ENCODE measurements around the gene FRMPD4.

Gene FRMPD4

GRCh38 chrX:12685541-12685940, 547.3 kb downstream of the FRMPD4 start:
- no peak for DNase-seq

- DNase-seq = no peak
Measured at GRCh38 chrX:12686331-12686730, 548.1 kb downstream of the FRMPD4 start.

DNA sequence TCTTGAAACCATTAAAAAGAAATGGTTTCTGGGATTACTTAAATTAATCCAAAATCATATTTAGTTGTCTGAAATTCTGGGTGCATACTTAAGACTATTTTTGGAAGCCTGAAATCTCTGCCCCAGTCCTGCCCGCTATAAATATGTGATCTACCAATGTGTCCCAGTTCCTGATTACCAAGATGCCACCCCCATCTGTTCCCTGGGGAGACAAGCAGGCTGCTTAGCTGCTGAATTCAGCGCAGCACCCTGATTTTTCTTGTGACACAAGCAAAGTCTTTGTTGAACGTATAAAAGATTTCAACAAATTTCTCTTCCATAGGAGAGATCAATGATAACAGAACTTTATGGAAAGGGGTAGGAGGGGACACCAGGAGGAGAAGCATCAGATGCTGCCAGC, 552.4 kb downstream of the FRMPD4 start:
- no peak for DNase-seq

DNA sequence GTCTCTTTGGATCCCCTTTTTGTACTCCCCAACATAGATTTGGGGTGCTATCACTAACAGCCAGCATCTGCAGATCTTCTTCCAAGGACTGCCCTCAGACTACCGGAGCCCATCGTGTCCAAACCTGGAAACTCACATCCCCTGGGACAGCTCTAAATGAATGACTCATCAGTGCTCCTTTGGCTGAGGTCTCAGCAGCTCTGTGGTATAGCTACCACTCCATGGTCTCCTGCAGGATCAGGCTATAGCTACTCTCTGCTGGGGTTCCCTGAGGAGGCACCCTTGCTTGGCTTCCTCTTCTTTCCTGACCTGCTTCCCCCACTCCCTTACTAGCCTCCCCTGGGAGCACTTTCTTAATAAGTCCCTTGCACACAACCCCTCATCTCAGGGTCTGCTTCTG, 555.5 kb downstream of the FRMPD4 start:
- no peak for DNase-seq

DNA sequence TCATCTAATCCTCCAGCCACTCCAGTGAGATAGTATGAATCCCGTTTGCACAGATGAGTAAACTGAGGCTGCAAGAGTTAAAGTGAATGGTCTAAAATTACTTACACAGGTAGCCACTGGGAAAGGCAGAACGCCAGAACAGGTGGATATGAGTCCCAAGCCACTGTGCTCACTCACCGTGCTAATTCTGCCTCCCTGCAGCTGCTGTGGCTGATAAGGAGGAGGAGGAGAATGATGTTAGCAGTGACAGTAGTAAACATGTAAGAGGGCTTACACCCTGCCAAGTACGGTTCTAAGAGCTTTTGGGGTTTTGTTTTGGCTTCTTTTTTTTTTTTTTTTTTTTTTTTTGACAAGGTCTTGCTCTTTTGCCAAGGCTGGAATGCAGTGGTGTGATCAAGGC, 562.5 kb downstream of the FRMPD4 start:
- DNase-seq = no peak

- peak; percentile 53 for DNase-seq
Measured at GRCh38 chrX:12701628-12702027, 563.4 kb downstream of the FRMPD4 start.

DNA sequence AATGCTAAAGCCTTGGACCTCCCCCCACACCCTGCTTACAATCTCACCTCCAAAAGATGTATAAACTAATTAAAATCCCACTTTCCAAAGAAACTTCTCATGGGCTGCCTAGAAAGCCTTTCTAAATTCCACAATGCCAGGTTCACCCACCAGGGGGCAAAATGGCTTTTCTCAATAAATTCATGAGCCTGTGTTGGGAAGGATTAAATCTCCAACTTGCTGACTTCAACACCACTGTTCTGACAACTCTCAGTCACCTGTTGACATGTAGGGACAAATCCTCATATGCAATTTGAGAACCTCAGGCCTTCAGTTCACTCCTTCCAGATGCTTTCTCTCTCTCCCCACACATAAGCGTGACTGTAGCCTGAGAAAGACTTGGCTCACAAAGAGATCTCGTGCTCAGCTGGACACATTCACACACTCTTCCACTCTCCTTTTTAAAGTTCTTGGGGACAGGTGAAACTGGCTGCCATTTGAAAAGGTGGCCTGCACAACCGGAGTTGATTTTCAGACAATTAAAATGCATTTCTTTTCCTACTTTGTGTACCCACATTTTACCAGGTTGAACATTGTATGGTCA, 564.3 kb downstream of the FRMPD4 start:
- no peak for DNase-seq

DNA sequence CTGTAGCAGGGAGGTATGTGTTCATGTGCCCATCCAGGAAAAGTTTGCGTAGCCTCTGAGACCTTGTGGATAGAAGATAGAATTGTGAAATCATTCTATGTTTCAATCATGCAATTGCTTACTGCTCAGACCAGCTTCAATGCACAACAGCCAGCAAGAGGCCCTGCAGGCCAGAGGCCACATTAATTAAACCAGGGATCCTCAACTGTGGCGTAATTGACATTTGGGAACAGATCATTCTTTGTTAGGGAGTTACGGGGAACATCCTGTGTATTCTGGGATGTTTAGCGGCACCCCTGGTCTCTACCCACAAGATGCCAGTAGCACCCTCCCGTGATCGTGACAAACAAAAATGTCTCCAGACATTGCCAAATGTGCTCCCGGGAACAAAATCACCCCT, 566.4 kb downstream of the FRMPD4 start:
- no peak for DNase-seq

DNA sequence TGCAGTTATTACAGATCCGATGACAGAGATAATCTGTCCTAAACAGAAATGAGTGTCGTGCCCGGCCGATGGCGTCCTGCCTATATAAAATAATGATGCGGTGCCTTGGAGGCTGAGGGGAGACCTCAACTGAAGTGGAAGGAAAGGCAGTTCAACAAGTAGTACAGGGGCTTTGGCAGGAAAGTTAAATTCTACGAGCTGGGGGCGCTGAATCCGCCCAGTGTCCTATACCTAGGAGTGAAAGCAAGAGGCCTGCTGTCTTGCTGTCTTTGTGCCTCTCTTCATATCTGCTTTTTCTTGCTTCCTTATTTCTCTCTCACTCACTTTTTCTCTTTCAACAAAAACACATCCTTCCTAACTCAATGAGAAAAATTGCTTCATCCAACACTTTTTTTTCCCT, 570.8 kb downstream of the FRMPD4 start:
- no peak for DNase-seq

DNA sequence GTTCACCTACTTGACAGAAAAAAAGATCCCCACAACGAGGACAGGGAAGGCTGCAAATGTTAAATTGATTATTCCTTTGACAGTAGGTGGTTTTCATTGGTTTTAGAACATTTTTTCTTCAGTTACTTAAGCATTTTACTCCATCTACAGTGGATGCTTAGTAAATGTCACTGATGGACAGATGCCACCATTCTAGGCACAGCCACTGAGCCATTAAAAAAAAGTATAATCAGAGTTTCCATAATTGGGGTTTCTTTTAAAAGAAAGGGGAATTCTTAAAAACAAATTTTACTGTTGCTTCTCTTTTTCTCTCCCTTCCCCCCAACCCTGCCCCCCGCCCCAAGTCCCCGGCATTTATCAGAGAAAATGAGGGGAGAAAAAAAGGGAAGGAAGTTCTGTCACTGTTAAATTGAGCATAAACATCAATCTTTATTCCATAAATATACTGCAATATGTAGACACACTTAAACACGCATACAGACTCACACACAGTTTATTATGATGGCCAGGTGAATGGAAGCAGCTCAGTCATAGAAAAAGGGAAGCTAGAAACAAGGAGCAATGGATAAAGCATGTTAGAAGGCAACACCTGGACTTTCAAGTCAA, 573.3 kb downstream of the FRMPD4 start:
- DNase-seq = no peak

- DNase-seq = no peak
Measured at GRCh38 chrX:12716574-12716973, 578.3 kb downstream of the FRMPD4 start.

GRCh38 chrX:12719837-12720236, 581.6 kb downstream of the FRMPD4 start:
- DNase-seq = no peak

- no peak for DNase-seq
Measured at GRCh38 chrX:12721042-12721441, 582.8 kb downstream of the FRMPD4 start.

DNA sequence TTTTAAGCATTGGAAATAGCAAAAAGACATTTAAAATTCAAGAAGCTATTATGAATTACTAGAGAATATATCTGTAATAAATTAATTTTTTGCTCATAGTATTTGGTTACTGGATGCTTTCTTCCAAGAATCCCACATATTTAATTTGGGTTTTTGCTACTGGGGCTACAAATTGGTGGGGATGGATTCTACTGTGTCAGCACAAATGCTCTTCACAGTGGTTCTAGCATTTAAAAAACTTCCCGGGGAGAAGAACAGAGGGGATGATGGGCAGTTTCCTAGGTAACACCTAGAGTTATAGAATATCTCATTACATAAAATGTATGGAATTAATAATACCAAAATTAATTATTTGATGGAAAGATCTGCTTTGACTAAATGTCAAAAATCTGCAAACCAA, 584.0 kb downstream of the FRMPD4 start:
- DNase-seq = no peak

DNA sequence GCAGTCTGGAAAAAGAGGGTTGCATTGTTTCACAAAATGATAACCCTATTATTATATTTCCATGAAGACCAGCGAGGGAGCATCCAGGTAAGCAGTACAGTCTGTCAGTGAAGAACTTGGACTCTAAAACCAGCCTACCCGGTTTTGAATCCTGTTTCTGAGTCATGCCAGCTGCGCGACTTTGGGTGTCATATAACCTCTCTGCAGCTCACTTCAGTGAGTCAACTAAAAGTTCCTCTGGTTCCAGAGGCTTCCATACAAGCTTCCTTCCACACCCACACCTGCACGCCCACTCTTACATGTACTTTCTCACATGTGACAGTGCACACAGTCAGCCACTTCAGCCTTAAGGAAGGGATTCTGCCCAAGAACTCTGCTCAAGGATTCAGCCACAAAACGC, 603.1 kb downstream of the FRMPD4 start:
- no peak for DNase-seq

DNA sequence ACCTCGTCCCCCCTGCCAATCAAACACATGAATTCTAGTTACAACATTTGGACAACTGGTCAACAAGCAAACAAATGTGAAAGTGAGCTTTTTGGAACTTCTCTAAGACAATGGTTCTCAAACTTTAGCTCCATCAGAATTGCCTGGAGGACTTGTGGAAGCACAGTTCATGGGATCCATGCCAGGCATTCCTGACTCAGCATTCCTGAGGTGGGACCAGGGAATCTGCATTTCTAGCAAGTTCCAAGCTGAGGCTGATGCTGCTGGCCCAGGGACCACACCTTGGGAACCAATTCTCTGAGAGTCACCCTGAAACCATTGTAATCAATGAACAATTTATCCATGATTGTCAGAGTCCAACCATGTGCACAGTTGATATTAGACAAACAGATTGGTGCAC, 609.2 kb downstream of the FRMPD4 start:
- DNase-seq = no peak

- DNase-seq = no peak
Measured at GRCh38 chrX:12751887-12752286, 613.6 kb downstream of the FRMPD4 start.

DNA sequence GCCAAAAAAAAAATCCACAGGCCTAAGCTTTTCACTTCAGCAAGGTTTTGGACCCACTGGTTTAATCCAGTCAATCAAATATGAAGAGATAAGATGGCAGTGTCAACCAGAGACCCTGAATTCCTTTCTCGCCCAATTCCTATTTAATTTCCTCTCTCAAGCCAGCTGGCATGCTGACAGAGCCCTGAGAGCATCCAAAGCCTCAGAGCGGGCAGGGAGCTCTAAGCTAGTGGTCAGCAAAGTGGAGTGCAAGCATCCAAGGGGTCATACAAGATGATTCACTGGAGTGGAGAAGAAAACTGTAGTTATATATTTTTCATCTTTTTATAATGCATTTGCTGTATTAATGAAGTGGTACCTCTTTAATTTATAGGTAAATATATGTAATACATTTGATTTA, 615.1 kb downstream of the FRMPD4 start:
- DNase-seq = no peak

GRCh38 chrX:12758291-12758690, 620.0 kb downstream of the FRMPD4 start:
- DNase-seq = no peak

GRCh38 chrX:12767856-12768255, 629.6 kb downstream of the FRMPD4 start:
- DNase-seq = no peak

DNA sequence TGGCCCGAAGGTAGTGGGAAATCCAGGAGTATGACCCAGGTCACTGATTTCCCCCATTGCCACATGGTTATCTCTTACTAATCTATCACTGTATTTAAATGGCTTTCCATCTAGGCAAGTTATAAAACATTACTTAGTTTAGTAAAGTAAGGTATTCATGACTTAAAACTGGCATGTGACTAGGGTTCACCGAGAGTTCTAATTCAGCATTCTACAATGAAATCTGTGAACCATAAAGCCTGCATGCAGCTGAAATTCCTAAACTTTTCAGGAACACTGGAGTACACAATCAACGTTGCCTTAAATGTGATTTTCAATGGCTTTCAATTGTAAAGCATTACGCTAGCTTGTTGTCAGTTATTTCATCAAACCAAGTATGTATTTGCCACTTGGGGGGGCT, 630.2 kb downstream of the FRMPD4 start:
- DNase-seq = no peak

GRCh38 chrX:12770440-12770839, 632.2 kb downstream of the FRMPD4 start:
- DNase-seq = peak; percentile 26

GRCh38 chrX:12771445-12772069, 633.3 kb downstream of the FRMPD4 start:
- no peak for DNase-seq

Measured in NCI-H1417 treated with DMSO at 0.1 percent for 48 hours (cell line).